Measurements from ENCODE around the gene NFS1.

NFS1 gene

GRCh38 chr20:35702824-35703695 lies 3.9 kb upstream of the NFS1 start:
- TF ChIP-seq REST (IDR thresholded peaks at IDR 0.05; ENCODE audit: insufficient replicate concordance, low read depth) (no peak), CTCF (IDR thresholded peaks at IDR 0.05; ENCODE audit: insufficient read depth, low read length) (no peak), POLR2AphosphoS5 (IDR thresholded peaks at IDR 0.05; ENCODE audit: low read depth) (no peak; the same call in 1 of the 2 replicates), GABPA (IDR thresholded peaks at IDR 0.05; ENCODE audit: low read depth) (no peak), SPI1 (IDR thresholded peaks at IDR 0.05; ENCODE audit: borderline replicate concordance, low read depth) (no peak)
- no peak for DNase-seq (ENCODE audit: low read depth in 1 of 2, low spot score in 1 of 2)
- Histone ChIP-seq H3K4me3 (replicated peaks; ENCODE audit: insufficient read depth, low read length) (no peak overlapping the region), H3K27ac (replicated peaks) (no peak overlapping the region), H3K27me3 (ENCODE audit: insufficient read depth, poor library complexity, severe bottlenecking) (no peaks in the 10 kb centered on the region)

GRCh38 chr20:35702051-35702823 lies 3.1 kb upstream of the NFS1 start:
- DNase-seq (ENCODE audit: low read depth in 1 of 2, low spot score in 1 of 2): no peak
- TF ChIP-seq REST (IDR thresholded peaks at IDR 0.05; ENCODE audit: insufficient replicate concordance, low read depth) (no peak), SPI1 (IDR thresholded peaks at IDR 0.05; ENCODE audit: borderline replicate concordance, low read depth) (no peak), CTCF (IDR thresholded peaks at IDR 0.05; ENCODE audit: insufficient read depth, low read length) (no peak), GABPA (IDR thresholded peaks at IDR 0.05; ENCODE audit: low read depth) (no peak), POLR2AphosphoS5 (IDR thresholded peaks at IDR 0.05; ENCODE audit: low read depth) (no peak; the same call in 1 of the 2 replicates)
- no peak overlapping the region for H3K4me3 ChIP-seq (replicated peaks; ENCODE audit: insufficient read depth, low read length)
- no peaks in the 10 kb centered on the region for H3K27me3 ChIP-seq (ENCODE audit: insufficient read depth, poor library complexity, severe bottlenecking)
- H3K27ac ChIP-seq (replicated peaks): no peak overlapping the region

- Histone ChIP-seq H3K27me3 (ENCODE audit: insufficient read depth, poor library complexity, severe bottlenecking) (no peaks in the 10 kb centered on the region), H3K4me3 (replicated peaks; ENCODE audit: insufficient read depth, low read length) (peak overlapping the region; percentile 96), H3K27ac (replicated peaks) (peak overlapping the region; percentile 83; the same call in 1 of the 2 replicates)
- no peak for DNase-seq (ENCODE audit: low read depth in 1 of 2, low spot score in 1 of 2)
- no peak for TF ChIP-seq REST (IDR thresholded peaks at IDR 0.05; ENCODE audit: insufficient replicate concordance, low read depth)
- no peak for TF ChIP-seq GABPA (IDR thresholded peaks at IDR 0.05; ENCODE audit: low read depth)
- no peak for TF ChIP-seq CTCF (IDR thresholded peaks at IDR 0.05; ENCODE audit: insufficient read depth, low read length)
These were observed 1.5 kb upstream of the NFS1 start for GRCh38 chr20:35700625-35701148.

Data from HL-60 (cell line).